Loucy (cell line): Measurements from ENCODE around the gene SF3B4.

Source experiments
- CTCF ChIP-seq: fragments of 200-600 bp; sonication (generic); conservative IDR thresholded peaks from 2 replicates; pipeline ENCODE4 v1.5.1; 2014; ENCODE audit warnings: mild to moderate bottlenecking, antibody characterized with exemption, low read length
- EZH2phosphoT487 ChIP-seq: fragments of 200-600 bp; IDR thresholded peaks from 2 replicates; pipeline ENCODE4 v1.6.1; 2018; ENCODE audit warnings: antibody characterized with exemption, mild to moderate bottlenecking, moderate library complexity, borderline replicate concordance

GRCh38 chr1:149942885-149943284 lies 15.3 kb upstream of the SF3B4 start:
- TF ChIP-seq CTCF (no peak), EZH2phosphoT487 (no peak)
